ENCODE results near the gene RAPGEF1.
A peak's percentile ranks its signal among the peaks of the same experiment; 100 is the strongest.

The RAPGEF1 gene

GRCh38 chr9:131731644-131732043 is 8.2 kb downstream of the RAPGEF1 start:
- no peaks in the 10 kb centered on the region for H3K36me3 ChIP-seq (ENCODE audit: low read length)
- no peaks in the 10 kb centered on the region for H3K9me3 ChIP-seq (ENCODE audit: insufficient read depth, low read length)
- H3F3A ChIP-seq (ENCODE audit: insufficient read depth) = peaks cover 92% of the 10 kb centered on the region
- peak overlapping the region; percentile 11 for H3K4me3 ChIP-seq (ENCODE audit: insufficient read depth, low read length, poor library complexity, severe bottlenecking)
- peak overlapping the region; percentile 77 for H3K4me2 ChIP-seq (ENCODE audit: low read depth, low read length, poor library complexity, severe bottlenecking)
- no peak overlapping the region for H2AFZ ChIP-seq (ENCODE audit: low read depth, low read length, severe bottlenecking)
- no peaks in the 10 kb centered on the region for H3K9me2 ChIP-seq (replicated peaks; ENCODE audit: insufficient read depth, low read length)
- H3K9ac ChIP-seq (ENCODE audit: low read length) = peak overlapping the region; percentile 46
- TF ChIP-seq, protein P1, sequence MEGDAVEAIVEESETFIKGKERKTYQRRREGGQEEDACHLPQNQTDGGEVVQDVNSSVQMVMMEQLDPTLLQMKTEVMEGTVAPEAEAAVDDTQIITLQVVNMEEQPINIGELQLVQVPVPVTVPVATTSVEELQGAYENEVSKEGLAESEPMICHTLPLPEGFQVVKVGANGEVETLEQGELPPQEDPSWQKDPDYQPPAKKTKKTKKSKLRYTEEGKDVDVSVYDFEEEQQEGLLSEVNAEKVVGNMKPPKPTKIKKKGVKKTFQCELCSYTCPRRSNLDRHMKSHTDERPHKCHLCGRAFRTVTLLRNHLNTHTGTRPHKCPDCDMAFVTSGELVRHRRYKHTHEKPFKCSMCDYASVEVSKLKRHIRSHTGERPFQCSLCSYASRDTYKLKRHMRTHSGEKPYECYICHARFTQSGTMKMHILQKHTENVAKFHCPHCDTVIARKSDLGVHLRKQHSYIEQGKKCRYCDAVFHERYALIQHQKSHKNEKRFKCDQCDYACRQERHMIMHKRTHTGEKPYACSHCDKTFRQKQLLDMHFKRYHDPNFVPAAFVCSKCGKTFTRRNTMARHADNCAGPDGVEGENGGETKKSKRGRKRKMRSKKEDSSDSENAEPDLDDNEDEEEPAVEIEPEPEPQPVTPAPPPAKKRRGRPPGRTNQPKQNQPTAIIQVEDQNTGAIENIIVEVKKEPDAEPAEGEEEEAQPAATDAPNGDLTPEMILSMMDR (IDR thresholded peaks at IDR 0.05; ENCODE audit: insufficient read depth, low read length, poor library complexity, severe bottlenecking) = no peak
- TF ChIP-seq EZH2phosphoT487 (conservative IDR thresholded peaks at IDR 0.05; ENCODE audit: low read length) = no peak
- peaks cover 56% of the 10 kb centered on the region for H3K79me2 ChIP-seq (ENCODE audit: insufficient read depth, low read length)
- H3K27me3 ChIP-seq (ENCODE audit: low read length) = no peaks in the 10 kb centered on the region
- no peaks in the 10 kb centered on the region for H4K20me1 ChIP-seq (ENCODE audit: low read depth, low read length)
- H3K27ac ChIP-seq (ENCODE audit: low read depth, low read length) = peak overlapping the region; percentile 99

DNA sequence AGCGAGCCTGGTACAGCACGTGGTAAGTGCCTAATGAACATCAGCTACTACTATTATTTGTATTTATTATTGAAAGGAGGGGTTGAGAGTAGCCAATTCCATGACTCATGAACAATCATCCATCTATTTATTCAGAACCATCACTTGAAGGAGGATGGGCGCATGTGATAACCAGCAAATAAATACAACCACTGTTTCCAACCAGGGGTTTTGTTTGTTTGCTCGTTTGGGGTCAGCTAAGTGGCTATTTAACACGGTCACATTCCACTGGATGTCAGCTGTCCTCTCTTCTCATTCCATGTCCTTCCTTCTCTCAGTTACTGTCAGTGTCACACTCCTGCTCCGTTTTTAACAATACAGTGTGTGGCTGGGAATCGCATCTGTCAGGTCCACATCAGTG is 8.6 kb downstream of the RAPGEF1 start:
- no peaks in the 10 kb centered on the region for H3K27me3 ChIP-seq (ENCODE audit: low read length)
- no peaks in the 10 kb centered on the region for H3K9me3 ChIP-seq (ENCODE audit: insufficient read depth, low read length)
- H3K79me2 ChIP-seq (ENCODE audit: insufficient read depth, low read length) = peaks cover 55% of the 10 kb centered on the region
- H2AFZ ChIP-seq (ENCODE audit: low read depth, low read length, severe bottlenecking) = no peak overlapping the region
- peak overlapping the region; percentile 99 for H3K27ac ChIP-seq (ENCODE audit: low read depth, low read length)
- H3K9ac ChIP-seq (ENCODE audit: low read length) = peak overlapping the region; percentile 46
- H3K36me3 ChIP-seq (ENCODE audit: low read length) = no peaks in the 10 kb centered on the region; the same call in 1 of the 2 replicates
- H3K9me2 ChIP-seq (replicated peaks; ENCODE audit: insufficient read depth, low read length) = no peaks in the 10 kb centered on the region
- peaks cover 94% of the 10 kb centered on the region for H3F3A ChIP-seq (ENCODE audit: insufficient read depth)
- H3K4me3 ChIP-seq (ENCODE audit: insufficient read depth, low read length, poor library complexity, severe bottlenecking) = peak overlapping the region; percentile 11
- TF ChIP-seq EZH2phosphoT487 (conservative IDR thresholded peaks at IDR 0.05; ENCODE audit: low read length) = no peak
- TF ChIP-seq, protein P1 (IDR thresholded peaks at IDR 0.05; ENCODE audit: insufficient read depth, low read length, poor library complexity, severe bottlenecking) = no peak
- H4K20me1 ChIP-seq (ENCODE audit: low read depth, low read length) = no peaks in the 10 kb centered on the region
- peak overlapping the region; percentile 77 for H3K4me2 ChIP-seq (ENCODE audit: low read depth, low read length, poor library complexity, severe bottlenecking)

DNA sequence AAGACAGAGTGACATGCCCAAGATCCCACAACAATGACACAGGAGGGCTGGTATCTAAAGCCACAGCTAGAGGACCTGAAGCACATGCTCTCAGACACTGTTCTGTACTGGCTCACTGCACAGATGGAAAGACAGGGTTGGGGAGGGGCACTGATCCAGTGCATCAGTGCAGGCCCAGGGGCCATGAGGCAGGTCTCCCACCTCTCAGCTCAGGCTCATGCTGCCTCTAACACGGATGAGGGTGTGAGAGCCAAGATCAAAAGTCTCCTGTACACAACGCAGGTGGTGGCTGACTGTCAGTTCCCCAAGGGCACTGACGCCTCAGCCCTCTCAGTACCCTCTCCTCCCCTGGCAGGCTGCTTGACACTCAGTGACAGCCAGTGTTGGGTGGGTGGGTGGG is 10.9 kb downstream of the RAPGEF1 start:
- H3K27ac ChIP-seq (ENCODE audit: low read depth, low read length) = peak overlapping the region; percentile 99
- peaks cover 3% of the 10 kb centered on the region; the same call in 1 of the 2 replicates for H3K36me3 ChIP-seq (ENCODE audit: low read length)
- peaks cover 91% of the 10 kb centered on the region for H3F3A ChIP-seq (ENCODE audit: insufficient read depth)
- H3K4me2 ChIP-seq (ENCODE audit: low read depth, low read length, poor library complexity, severe bottlenecking) = peak overlapping the region; percentile 72
- no peaks in the 10 kb centered on the region for H4K20me1 ChIP-seq (ENCODE audit: low read depth, low read length)
- no peaks in the 10 kb centered on the region for H3K27me3 ChIP-seq (ENCODE audit: low read length)
- peak overlapping the region; percentile 59 for H3K9ac ChIP-seq (ENCODE audit: low read length)
- peaks cover 62% of the 10 kb centered on the region for H3K79me2 ChIP-seq (ENCODE audit: insufficient read depth, low read length)
- H3K9me3 ChIP-seq (ENCODE audit: insufficient read depth, low read length) = no peaks in the 10 kb centered on the region
- no peak overlapping the region for H2AFZ ChIP-seq (ENCODE audit: low read depth, low read length, severe bottlenecking)
- no peaks in the 10 kb centered on the region for H3K9me2 ChIP-seq (replicated peaks; ENCODE audit: insufficient read depth, low read length)
- H3K4me3 ChIP-seq (ENCODE audit: insufficient read depth, low read length, poor library complexity, severe bottlenecking) = peak overlapping the region; percentile 25
- TF ChIP-seq EZH2phosphoT487 (conservative IDR thresholded peaks at IDR 0.05; ENCODE audit: low read length) = no peak
- TF ChIP-seq, protein P1 (IDR thresholded peaks at IDR 0.05; ENCODE audit: insufficient read depth, low read length, poor library complexity, severe bottlenecking) = no peak

Measured in SU-DHL-6 (cell line).